ENCODE results near the gene ADRA2C. TPM values are rescaled to one million over a fixed set of nuclear protein-coding genes. Genes with fewer than 3 reads are reported as not detected.

The ADRA2C gene
- total and polyA plus RNA-seq, 9 of the 15 experiments (the other 6 are each of a cell fraction or from before 2014, with no cell fraction given): 0.06 to 0.58 (median 0.14) TPM; not detected in 2

DNA sequence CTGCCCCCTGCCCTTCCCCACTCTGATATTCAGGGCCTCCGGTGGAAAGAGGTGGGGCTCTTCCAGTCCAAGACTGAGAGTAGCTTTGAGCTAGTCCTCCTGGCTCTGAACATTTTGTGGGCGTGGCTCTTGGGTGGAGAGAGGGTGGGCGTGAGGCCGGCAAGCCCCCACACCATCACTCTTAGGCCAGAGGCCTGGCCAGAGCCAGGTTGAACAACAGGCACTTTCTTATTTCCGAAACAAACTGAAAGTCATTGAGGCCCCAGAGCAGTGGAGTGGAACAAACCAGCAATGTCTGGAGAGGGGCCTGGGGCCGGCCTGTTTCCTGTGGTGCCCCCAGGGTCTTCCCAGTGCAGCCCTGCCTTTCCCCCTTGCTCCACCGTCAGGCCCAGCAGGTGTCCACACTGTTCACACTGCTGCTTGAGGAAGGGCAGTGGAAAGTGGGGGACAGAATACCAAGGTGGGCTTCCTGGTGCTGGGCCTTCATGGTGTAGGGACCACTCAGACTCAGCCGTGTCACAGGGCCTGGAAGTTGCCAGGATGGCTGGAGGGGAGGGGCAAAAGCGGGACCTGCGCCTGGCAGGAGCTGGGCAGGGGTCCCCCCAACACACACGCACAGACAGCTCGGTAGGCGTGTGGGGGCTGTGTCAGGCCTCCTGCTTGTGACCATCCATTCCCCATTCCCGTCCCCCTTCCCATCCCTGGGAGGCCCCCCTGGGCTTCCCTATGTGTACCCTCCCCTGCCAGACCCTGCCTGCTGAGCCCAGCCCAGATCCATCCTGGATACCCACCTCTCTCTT is 2.9 kb downstream of the ADRA2C start:
- ChIA-PET POLR2A (interaction anchor here (1.1 kb wide), 1 partner anchor 99 kb away, joined by 3 read pairs; no protein-coding TSS in a partner anchor), CTCF (ENCODE audit: low intra/inter-chr PET ratio) (no interaction called here)
- H3K9ac ChIP-seq (ENCODE audit: insufficient read depth in 1 of 2, low read depth in 2 of 2, low read length in 2 of 2): no peak overlapping the region
- H3K27ac ChIP-seq (ENCODE audit: extremely low read depth, low read depth, low read length): no peak overlapping the region
- H3K4me2 ChIP-seq (ENCODE audit: insufficient read depth, low read length): no peak overlapping the region
- intact Hi-C loops (cut with micrococcal nuclease) (no loop called here), in situ Hi-C loops (cut with MboI) (no loop called here)
- no peaks in the 10 kb centered on the region for H3K79me2 ChIP-seq (ENCODE audit: control insufficient read depth, insufficient read depth, low read length)
- H3K9me3 ChIP-seq (replicated peaks; ENCODE audit: control insufficient read depth, insufficient read depth, low read depth, low read length): no peaks in the 10 kb centered on the region
- no peak for ATAC-seq
- no peak overlapping the region for H3K4me3 ChIP-seq
- H3K9me1 ChIP-seq (ENCODE audit: control insufficient read depth, insufficient read depth, low read length): no peaks in the 10 kb centered on the region
- FAIRE-seq: no peak
- WGBS (ENCODE audit: insufficient coverage, low coverage, missing lambda C conversion rate): 8% methylated on average over 12 of the region's 14 CpGs
- H2AFZ ChIP-seq (ENCODE audit: low read depth, low read length): no peak overlapping the region
- H4K20me1 ChIP-seq (replicated peaks; ENCODE audit: control insufficient read depth, insufficient read depth, low read length): peaks cover 15% of the 10 kb centered on the region; the same call in 1 of the 2 replicates
- BruUV-seq (replicated peaks): no TSS peak
- H3K4me1 ChIP-seq (replicated peaks in 1 of 2; ENCODE audit: control insufficient read depth in 2 of 2, insufficient read depth in 2 of 2, low read length in 2 of 2): peaks cover 0 to 26% of the 10 kb centered on the region in 2 experiments; a peak in 2 of 5 replicates
- DNase-seq (ENCODE audit: extremely low read depth in 1 of 4, low spot score in 3 of 4): no peak
- H3K27me3 ChIP-seq (ENCODE audit: control insufficient read depth in 2 of 2, insufficient read depth in 2 of 2, low read length in 2 of 2): peaks cover 12 to 48% of the 10 kb centered on the region in 2 experiments; a peak in 3 of 5 replicates
- no peaks in the 10 kb centered on the region for H3K36me3 ChIP-seq (ENCODE audit: control insufficient read depth, insufficient read depth, low read length)
- TF ChIP-seq ZFP1 (CRISPR knock-in tag; IDR thresholded peaks at IDR 0.05): no peak
- TF ChIP-seq, protein P1, sequence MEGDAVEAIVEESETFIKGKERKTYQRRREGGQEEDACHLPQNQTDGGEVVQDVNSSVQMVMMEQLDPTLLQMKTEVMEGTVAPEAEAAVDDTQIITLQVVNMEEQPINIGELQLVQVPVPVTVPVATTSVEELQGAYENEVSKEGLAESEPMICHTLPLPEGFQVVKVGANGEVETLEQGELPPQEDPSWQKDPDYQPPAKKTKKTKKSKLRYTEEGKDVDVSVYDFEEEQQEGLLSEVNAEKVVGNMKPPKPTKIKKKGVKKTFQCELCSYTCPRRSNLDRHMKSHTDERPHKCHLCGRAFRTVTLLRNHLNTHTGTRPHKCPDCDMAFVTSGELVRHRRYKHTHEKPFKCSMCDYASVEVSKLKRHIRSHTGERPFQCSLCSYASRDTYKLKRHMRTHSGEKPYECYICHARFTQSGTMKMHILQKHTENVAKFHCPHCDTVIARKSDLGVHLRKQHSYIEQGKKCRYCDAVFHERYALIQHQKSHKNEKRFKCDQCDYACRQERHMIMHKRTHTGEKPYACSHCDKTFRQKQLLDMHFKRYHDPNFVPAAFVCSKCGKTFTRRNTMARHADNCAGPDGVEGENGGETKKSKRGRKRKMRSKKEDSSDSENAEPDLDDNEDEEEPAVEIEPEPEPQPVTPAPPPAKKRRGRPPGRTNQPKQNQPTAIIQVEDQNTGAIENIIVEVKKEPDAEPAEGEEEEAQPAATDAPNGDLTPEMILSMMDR (IDR thresholded peaks at IDR 0.05 in 2 of 3, conservative IDR thresholded peaks at IDR 0.05 in 1 of 3; ENCODE audit: insufficient read depth in 2 of 3, low read depth in 1 of 3, low read length in 3 of 3): no peak
- no peak for TF ChIP-seq SRSF3 (IDR thresholded peaks at IDR 0.05; ENCODE audit: insufficient read depth, low read length)
- TF ChIP-seq MBD2 (IDR thresholded peaks at IDR 0.05; ENCODE audit: borderline replicate concordance, low read depth): no peak
- no peak for TF ChIP-seq CTBP1 (IDR thresholded peaks at IDR 0.05; ENCODE audit: borderline replicate concordance)
- TF ChIP-seq SMAD1 (IDR thresholded peaks at IDR 0.05; ENCODE audit: low read depth, low read length, partially characterized antibody): no peak
- TF ChIP-seq ETV5 (CRISPR knock-in tag; IDR thresholded peaks at IDR 0.05; ENCODE audit: low read depth): no peak
- TF ChIP-seq, protein P2, sequence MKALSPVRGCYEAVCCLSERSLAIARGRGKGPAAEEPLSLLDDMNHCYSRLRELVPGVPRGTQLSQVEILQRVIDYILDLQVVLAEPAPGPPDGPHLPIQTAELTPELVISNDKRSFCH (CRISPR knock-in tag; IDR thresholded peaks at IDR 0.05): no peak
- TF ChIP-seq, protein P2 (tag; IDR thresholded peaks at IDR 0.05): no peak
- TF ChIP-seq HIVEP1 (CRISPR knock-in tag; IDR thresholded peaks at IDR 0.05): no peak
- TF ChIP-seq ZNF274 (IDR thresholded peaks at IDR 0.05; ENCODE audit: borderline replicate concordance, low read depth, low read length): no peak
- TF ChIP-seq NR4A1 (CRISPR knock-in tag; IDR thresholded peaks at IDR 0.05): no peak
- no peak for TF ChIP-seq NR4A1 (tag; IDR thresholded peaks at IDR 0.05)
- TF ChIP-seq, protein P3, sequence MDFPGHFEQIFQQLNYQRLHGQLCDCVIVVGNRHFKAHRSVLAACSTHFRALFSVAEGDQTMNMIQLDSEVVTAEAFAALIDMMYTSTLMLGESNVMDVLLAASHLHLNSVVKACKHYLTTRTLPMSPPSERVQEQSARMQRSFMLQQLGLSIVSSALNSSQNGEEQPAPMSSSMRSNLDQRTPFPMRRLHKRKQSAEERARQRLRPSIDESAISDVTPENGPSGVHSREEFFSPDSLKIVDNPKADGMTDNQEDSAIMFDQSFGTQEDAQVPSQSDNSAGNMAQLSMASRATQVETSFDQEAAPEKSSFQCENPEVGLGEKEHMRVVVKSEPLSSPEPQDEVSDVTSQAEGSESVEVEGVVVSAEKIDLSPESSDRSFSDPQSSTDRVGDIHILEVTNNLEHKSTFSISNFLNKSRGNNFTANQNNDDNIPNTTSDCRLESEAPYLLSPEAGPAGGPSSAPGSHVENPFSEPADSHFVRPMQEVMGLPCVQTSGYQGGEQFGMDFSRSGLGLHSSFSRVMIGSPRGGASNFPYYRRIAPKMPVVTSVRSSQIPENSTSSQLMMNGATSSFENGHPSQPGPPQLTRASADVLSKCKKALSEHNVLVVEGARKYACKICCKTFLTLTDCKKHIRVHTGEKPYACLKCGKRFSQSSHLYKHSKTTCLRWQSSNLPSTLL (IDR thresholded peaks at IDR 0.05): no peak
- no peak for TF ChIP-seq FOXJ3 (CRISPR knock-in tag; IDR thresholded peaks at IDR 0.05)
- TF ChIP-seq CEBPB (tag; IDR thresholded peaks at IDR 0.05): no peak

Measured in K562 (cell line).